Measurements from ENCODE around the gene RNF144B.
"Not testable (repeated sequence)": the region's sequence is repeated elsewhere in the genome, so short reads cannot be mapped to it uniquely, and the experiment has no call there.

The RNF144B gene

GRCh38 chr6:18371656-18372055 is 15.5 kb upstream of the RNF144B start:
- no peak for DNase-seq (ENCODE audit: low spot score)

- DNase-seq (ENCODE audit: low spot score), result no peak
Observed at GRCh38 chr6:18380158-18380836, 6.9 kb upstream of the RNF144B start.

GRCh38 chr6:18380851-18381250 is 6.3 kb upstream of the RNF144B start:
- DNase-seq (ENCODE audit: low spot score), result no peak

- no peak for DNase-seq (ENCODE audit: low spot score)
Observed at GRCh38 chr6:18383441-18383840, 3.7 kb upstream of the RNF144B start.

DNA sequence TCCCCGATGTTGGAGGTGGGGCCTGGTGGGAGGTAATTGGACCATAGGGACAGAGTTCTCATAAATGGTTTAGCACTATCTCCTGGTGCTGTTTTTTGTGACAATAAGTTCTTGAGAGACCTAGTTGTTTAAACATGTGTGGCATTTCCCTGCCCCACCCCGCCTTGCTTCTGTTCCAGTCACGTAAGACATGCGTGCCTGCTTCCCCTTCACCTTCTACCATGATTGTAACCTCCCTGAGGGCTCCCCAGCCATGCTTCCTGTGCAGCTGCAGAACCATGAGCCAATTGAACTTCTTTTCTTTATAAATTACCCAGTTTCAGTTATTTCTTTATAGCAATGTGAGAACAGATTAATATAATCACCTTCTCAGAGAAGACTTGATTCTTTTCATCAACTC is 2.5 kb upstream of the RNF144B start:
- DNase-seq (ENCODE audit: low spot score), result no peak

- DNase-seq (ENCODE audit: low spot score), result no peak
Observed at GRCh38 chr6:18386298-18386976, 713 bp upstream of the RNF144B start.

- DNase-seq (ENCODE audit: low spot score), result no peak
Observed at GRCh38 chr6:18388271-18388670, 1.1 kb downstream of the RNF144B start.

DNA sequence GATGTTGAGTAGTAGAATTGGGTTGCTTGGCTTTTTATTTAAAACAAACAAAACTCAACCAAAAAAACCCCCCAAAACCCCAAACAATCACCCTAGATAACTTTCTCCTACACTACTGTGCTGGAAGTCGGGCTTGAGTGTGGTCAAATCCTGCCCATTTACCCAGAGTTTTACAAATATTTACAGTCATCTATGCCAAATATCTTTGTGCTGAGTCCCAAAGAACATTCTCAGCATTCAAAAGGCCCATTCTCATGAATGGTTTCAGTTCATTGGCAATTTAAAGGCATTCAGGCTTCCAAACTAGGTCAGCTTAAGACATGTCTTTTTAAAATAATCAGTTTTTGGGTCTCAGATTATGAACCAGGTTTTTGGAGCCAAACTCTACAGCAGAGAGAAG is 1.8 kb downstream of the RNF144B start:
- DNase-seq (ENCODE audit: low spot score), result no peak

- DNase-seq (ENCODE audit: low spot score), result no peak
Observed at GRCh38 chr6:18389479-18389878, 2.3 kb downstream of the RNF144B start.

DNA sequence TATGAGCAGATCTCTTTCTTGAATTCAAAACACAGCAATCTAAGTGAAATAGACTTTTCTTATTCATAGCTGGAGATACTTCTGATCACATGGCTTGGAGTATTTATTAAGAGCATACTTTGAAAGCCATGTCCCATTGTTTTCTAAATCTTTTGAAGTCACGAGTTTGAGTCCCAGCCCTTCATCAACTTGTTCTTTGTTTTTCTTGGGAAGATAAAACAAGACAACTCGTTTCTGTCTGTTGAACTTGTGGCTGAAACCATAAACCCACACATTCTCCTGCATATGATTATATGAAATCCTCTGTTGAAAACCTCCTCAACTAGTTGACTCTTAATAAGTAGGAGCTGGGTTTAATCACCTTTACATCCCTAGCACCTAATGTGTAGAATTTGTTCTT is 3.3 kb downstream of the RNF144B start:
- no peak for DNase-seq (ENCODE audit: low spot score)

GRCh38 chr6:18391023-18391422 is 3.9 kb downstream of the RNF144B start:
- no peak for DNase-seq (ENCODE audit: low spot score)

DNA sequence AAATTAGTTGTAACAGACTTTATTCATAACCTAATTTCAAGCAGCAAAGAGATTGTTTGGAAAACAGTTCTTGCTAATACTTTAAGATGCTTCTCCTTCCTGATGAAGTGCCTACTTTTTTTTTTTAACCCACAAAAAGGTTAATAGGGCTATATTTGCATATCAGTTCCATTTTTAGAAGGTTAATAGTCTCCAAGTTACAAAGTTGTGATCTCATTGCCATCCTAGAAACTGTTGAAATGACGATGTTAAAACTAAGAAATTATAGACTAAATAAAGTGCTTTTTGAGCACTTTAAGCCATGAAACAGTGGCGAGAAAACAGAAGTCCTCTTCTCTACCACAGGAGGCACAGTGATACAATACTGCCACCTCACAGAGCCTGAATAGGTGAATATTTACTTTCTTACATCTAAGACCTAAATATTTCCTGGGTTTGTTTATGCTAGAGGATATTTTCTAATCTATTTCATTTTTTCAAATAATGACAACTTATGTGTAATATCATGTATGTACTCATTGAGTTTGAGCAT is 5.3 kb downstream of the RNF144B start:
- no peak for DNase-seq (ENCODE audit: low spot score)

DNA sequence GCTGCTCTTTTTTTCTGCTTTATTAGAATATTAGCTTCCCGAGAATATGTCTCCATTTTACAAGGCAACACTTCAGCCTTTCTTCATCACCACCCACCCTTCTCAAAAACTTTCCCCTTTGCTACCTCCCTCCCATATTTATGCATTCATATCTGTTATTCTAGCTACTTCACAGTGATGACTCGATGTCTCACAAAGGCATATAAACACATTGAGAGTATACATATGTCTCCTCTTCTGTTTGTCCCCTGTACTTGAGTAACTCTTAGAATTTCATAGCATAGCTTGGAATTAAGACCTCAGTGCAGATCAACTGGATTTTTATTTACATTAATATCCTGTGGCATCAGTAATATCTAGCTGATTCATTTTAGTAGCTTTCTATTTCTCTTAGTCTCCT is 6.5 kb downstream of the RNF144B start:
- no peak for DNase-seq (ENCODE audit: low spot score)

DNA sequence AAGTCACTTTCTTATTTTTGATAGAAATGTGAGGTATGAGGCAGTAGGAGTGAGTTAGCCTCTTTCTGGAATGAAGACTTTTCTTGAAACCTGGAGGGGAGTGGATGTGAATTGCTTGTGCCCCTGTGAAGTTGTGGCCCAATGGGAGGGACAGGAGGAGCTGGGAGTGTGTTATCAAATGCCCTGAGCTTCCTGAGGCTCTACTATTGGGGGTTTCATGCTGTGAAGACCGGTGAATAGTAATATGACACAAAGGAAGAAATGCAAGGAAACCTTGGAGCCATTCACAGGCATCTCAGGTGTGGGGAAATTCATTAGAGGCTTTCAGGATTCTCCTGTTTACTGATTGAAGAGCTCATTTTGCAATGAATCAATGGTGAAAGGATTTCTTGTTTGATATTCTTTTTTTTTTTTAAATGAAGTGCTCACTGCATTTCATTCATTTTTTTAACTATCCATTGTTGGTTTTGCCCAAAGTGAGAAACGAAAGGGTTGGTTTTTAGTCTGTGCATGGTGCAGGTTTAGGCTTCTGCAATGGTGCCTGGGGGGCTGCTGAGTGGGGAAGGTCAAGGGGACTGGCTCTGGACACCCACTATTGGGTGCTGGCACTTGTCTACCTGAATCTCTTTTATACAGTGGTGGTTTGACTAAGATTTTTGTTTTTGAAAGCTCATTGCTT is 8.2 kb downstream of the RNF144B start:
- DNase-seq (ENCODE audit: low spot score), result no peak

- DNase-seq (ENCODE audit: low spot score), result no peak
Observed at GRCh38 chr6:18395856-18396197, 8.7 kb downstream of the RNF144B start.

DNA sequence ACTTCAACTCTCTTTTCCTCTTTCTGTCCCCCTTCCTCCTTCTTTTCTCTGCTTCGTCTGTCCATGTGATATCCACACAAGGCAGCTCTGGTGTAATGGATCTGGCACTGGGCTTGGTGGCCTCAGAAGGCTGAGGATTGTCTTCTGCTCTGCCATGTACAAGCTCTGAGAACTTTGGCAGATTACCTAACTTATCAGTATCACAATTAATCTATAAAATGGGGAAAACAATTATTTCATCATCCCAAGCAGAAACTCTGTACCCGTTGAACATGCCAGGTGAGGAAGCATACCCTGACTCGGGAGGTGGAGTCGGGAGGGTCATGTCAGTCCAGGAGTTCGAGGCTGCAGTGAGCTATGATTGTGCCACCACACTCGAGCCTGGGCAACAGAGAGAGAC is 10.6 kb downstream of the RNF144B start:
- DNase-seq (ENCODE audit: low spot score), result no peak

DNA sequence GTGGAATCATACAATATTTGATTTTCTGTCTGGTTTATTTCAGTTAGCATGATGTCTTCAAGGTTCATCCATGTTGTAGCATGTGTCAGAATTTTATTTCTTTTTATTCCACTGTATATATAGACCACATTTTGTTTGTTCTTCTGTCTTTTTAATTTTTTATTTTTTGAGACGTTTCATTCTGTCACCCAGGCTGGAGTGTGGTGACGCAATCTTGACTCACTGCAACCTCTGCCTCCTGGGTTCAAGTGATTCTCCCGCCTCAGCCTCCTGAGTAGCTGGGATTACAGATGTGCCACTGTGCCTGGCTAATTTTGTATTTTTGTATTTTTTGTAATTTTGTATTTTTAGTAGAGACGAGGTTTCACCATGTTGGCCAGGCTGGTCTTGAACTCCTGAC is 11.1 kb downstream of the RNF144B start:
- DNase-seq (ENCODE audit: low spot score), result not testable (repeated sequence)

GRCh38 chr6:18400831-18401446 is 13.8 kb downstream of the RNF144B start:
- no peak for DNase-seq (ENCODE audit: low spot score)

DNA sequence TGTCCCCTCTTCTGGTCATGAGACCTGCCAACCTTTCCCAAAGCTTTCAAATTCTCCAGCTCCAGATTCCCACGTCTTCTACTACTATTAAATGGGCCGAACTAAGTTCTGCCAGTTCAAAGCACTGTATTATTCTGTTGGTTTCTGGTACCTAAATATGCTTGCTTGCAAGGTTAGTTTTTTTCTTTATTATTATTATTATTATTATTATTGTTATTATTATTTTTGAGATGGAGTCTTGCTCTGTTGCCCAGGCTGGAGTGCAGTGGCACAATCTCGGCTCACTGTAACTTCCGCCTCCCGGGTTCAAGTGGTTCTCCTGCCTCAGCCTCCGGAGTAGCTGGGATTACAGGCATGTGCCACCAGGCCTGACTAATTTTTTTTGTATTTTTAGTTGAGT is 17.8 kb downstream of the RNF144B start:
- not testable (repeated sequence) for DNase-seq (ENCODE audit: low spot score)

- no peak for DNase-seq (ENCODE audit: low spot score)
Observed at GRCh38 chr6:18405477-18406293, 18.5 kb downstream of the RNF144B start.

- DNase-seq (ENCODE audit: low spot score), result no peak
Observed at GRCh38 chr6:18406955-18407749, 20.0 kb downstream of the RNF144B start.

Measured in SW480 (cell line).